Esophagus muscularis mucosa (tissue), 4 donors: ENCODE results near the gene FOXO3. TPM values are rescaled to one million over a fixed set of nuclear protein-coding genes. Genes with fewer than 3 reads are reported as not detected.

Experiments used
- DNase-seq: peaks from one replicate; pipeline ENCODE4 v3.0.0-alpha.2; 2017; ENCODE audit errors: extremely low spot score
- H3K27ac ChIP-seq, 4 donors: fragments of 200-600 bp; sonication (generic); replicated peaks in 1 of 4; 1 replicate in 3 of 4; 2 replicates in 1 of 4; pipeline ENCODE4 v1.5.1; 2016 to 2019; ENCODE audit warnings: mild to moderate bottlenecking in 1 of 4
- H3K27me3 ChIP-seq, 4 donors: fragments of 200-600 bp; sonication (generic); one replicate each; pipeline versions ENCODE4 v1.5.1 to v1.6.0; 2016 to 2019
- H3K36me3 ChIP-seq, 4 donors: fragments of 200-600 bp; sonication (generic); one replicate each; pipeline ENCODE4 v1.5.1; 2016 to 2019
- H3K4me1 ChIP-seq, 4 donors: fragments of 200-600 bp; sonication (generic); one replicate each; pipeline ENCODE4 v1.5.1; 2016 to 2019
- H3K4me3 ChIP-seq, 4 donors: fragments of 200-600 bp; sonication (generic); 1 replicate in 2 of 4; 2 replicates in 2 of 4; pipeline ENCODE4 v1.5.1; 2016 to 2019; ENCODE audit warnings: mild to moderate bottlenecking in 4 of 4, moderate library complexity in 1 of 4
- H3K9me3 ChIP-seq, 4 donors: fragments of 200-600 bp; sonication (generic); 1 replicate in 3 of 4; 2 replicates in 1 of 4; pipeline ENCODE4 v1.5.1; 2016 to 2019
- CTCF ChIP-seq, 3 experiments: fragments of 200-600 bp in 2 of 3; fragments of 450-650 bp in 1 of 3; sonication (generic) in 2 of 3; IDR thresholded peaks; one replicate each; pipeline ENCODE4 v1.5.1; 2017 to 2019; ENCODE audit warnings: antibody characterized with exemption in 3 of 3, mild to moderate bottlenecking in 2 of 3, moderate library complexity in 1 of 3
- EP300 ChIP-seq: sonication (generic); formaldehyde crosslinking; IDR thresholded peaks from one replicate; pipeline ENCODE4 v1.6.1; 2017; ENCODE audit warnings: antibody characterized with exemption
- POLR2A ChIP-seq: fragments of 450-650 bp; IDR thresholded peaks from one replicate; pipeline ENCODE4 v1.6.1; 2017; ENCODE audit warnings: antibody characterized with exemption, moderate library complexity, mild to moderate bottlenecking, low read depth
- POLR2AphosphoS5 ChIP-seq, 2 donors: sonication (generic); formaldehyde crosslinking; IDR thresholded peaks; one replicate each; pipeline ENCODE4 v1.6.1; 2017; ENCODE audit warnings: antibody characterized with exemption in 2 of 2
- WGBS: methylation state at CpG from one replicate; pipeline ENCODE4 v1.1.5; 2018; 5-methylcytosine and 5-hydroxymethylcytosine counted together
- intact Hi-C: fragments of 100-400 bp; cut with DNase I; formaldehyde crosslinking; loops from one replicate; pipeline ENCODE4 v1.15.1; 2023
- total RNA-seq, 4 donors: library from RNA; depleted of rRNA; stranded (reverse); fragments of >200 nt; gene quantifications; one replicate each; pipeline versions ENCODE4 v1.1.0 to v1.2.1, GENCODE V29; 2016

FOXO3 gene
- total RNA-seq, 4 donors from 2014 or later, result 92.2 to 154 (median 122) TPM

GRCh38 chr6:108589244-108589791 lies 28.6 kb downstream of the FOXO3 start:
- H3K36me3 ChIP-seq, result no peaks in the 10 kb centered on the region
- H3K4me3 ChIP-seq, result peak overlapping the region; percentile 1 to 38 (median 31)
- intact Hi-C loops, result loop anchor here (2.0 kb wide), 1 partner anchor 25 kb away; no protein-coding TSS in a partner anchor
- H3K27me3 ChIP-seq, result no peaks in the 10 kb centered on the region
- peak; percentile 94 for DNase-seq
- H3K27ac ChIP-seq, result peak overlapping the region; percentile 84 to 89 (median 86)
- peaks cover 93 to 99% (median 98%) of the 10 kb centered on the region in 4 donors for H3K4me1 ChIP-seq
- TF ChIP-seq POLR2AphosphoS5 (IDR thresholded peaks at IDR 0.05) (peak; percentile 95 to 97), EP300 (peak; percentile 99), CTCF (IDR thresholded peaks at IDR 0.05) (no peak), POLR2A (no peak)
- H3K9me3 ChIP-seq, result no peaks in the 10 kb centered on the region
- WGBS, result 9% methylated on average over 6 of the region's 6 CpGs

DNA sequence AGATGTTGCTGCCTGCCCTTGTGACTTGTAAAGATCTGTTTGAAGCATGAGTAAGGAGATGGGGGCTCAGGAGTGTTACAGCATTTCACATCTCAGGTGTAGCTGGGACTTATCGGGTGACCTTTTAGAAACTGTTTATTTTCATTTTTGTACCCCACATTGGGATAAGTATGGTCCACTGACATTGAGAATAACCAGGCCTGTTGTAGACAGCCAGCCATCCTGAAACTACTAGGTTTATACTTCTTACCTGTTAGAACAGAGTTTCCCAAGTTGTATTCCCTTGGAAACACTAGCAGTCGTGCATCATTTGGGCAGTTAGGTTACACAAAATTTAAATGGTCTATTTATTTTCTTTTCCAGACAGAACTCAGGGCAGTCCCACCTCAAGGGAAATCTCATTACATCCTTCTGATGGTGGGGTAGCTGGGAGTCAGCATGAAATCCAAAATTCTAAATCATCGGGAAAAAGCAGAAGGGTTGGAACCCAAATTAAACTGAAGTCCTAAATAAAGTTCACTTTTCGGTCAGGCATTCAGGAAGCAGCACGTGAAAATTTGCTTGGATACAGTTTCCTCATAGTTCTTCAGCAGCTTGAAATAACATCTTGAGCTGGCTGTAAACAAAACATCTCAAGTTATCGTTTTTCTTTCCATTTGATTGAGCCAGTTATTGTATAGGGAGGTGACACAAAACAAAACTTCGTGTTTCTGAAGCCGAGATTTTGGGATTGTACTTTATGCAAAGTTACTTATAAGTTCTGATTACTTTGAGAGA lies 30.5 kb downstream of the FOXO3 start:
- no peak for DNase-seq
- intact Hi-C loops, result loop anchor here (5.0 kb wide), 1 partner anchor 61 kb away; no protein-coding TSS in a partner anchor
- peak overlapping the region in 3 of 4 donors; percentile 13 to 26 (median 17) for H3K4me3 ChIP-seq
- H3K27ac ChIP-seq, result peak overlapping the region; percentile 84 to 89 (median 86)
- WGBS, result 27% methylated on average over 8 of the region's 8 CpGs
- H3K4me1 ChIP-seq, result peaks cover 96 to 100% (median 99%) of the 10 kb centered on the region in 4 donors
- H3K9me3 ChIP-seq, result no peaks in the 10 kb centered on the region
- H3K36me3 ChIP-seq, result no peaks in the 10 kb centered on the region
- H3K27me3 ChIP-seq, result no peaks in the 10 kb centered on the region
- TF ChIP-seq POLR2A (no peak), POLR2AphosphoS5 (IDR thresholded peaks at IDR 0.05) (peak; percentile 13 to 22)

DNA sequence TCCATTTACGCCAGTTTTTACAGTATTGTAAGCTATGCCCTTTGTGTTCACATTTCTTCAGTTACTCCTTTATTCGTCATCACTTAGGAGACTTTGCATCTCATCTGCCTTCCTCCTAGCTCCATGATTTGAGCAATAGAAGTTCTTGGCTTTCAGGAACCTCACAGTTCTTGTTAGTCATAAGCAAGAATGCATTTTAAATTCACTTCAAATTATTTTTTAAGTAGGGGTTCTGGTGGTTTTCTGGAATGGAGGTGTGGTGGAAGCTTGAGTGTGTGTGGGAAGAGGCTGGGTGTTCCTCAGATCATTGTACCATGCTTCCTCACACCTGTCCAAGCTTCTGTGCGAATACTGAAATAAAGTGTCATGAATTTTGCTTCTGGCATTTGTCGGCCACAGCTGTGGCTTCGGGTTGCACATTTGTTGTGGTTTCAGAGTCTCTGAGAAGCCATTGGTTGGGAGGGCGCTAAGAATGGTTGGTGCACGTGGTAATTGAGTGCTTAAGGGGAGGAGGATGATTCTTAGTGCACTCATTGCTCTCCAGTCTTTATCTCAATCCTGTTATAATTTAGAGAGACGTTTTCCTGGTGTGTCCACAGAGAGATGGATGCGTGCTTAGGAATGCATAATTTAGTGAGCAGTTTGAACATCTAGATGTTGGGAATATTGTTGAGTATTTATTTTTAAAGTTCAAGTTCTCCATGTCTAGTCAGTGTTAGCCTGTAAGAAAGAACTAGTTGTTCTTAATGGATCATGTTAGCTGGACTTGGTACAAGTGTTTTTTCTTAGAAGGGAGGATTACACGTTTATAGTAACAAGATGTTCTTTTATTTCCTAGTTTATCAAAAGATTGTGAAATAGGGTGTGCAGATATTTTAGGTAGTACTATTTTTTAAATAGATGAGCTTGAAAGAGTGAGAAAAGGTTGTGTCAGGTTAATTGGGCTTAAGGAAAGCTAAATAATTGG lies 31.9 kb downstream of the FOXO3 start:
- Histone ChIP-seq H3K4me3 (peak overlapping the region in 3 of 4 donors; percentile 3 to 13 (median 12)), H3K9me3 (no peaks in the 10 kb centered on the region), H3K27ac (peak overlapping the region; percentile 84 to 89 (median 86)), H3K27me3 (no peaks in the 10 kb centered on the region), H3K4me1 (peaks cover 96 to 100% (median 99%) of the 10 kb centered on the region in 4 donors), H3K36me3 (no peaks in the 10 kb centered on the region)
- WGBS, result 31% methylated on average over 10 of the region's 10 CpGs
- TF ChIP-seq POLR2A (no peak), POLR2AphosphoS5 (IDR thresholded peaks at IDR 0.05) (peak; percentile 66 to 74), EP300 (no peak), CTCF (IDR thresholded peaks at IDR 0.05) (no peak)
- DNase-seq, result no peak
- intact Hi-C loops, result loop anchor here (5.0 kb wide), 1 partner anchor 60 kb away; no protein-coding TSS in a partner anchor

DNA sequence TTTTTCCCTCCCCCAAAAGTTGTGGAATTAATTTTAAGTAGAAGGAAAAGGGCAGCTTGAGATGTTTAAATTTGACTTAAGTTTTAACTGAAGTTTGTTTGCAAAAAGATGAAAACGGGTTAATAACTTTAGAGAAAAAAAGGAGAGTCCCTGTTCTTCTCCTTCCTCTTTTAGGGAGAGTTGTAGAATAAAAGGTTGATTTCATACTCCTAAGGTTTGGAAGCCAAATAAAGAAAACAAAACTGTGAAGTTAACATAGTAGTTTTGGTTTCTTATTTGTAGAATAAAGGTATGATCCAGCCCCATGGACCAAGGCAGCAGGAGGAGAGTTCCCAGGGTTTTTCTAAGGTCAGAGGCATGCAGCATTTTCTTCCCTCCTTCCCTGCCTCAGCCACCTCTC lies 33.4 kb downstream of the FOXO3 start:
- Histone ChIP-seq H3K4me1 (peaks cover 97 to 100% (median 99%) of the 10 kb centered on the region in 4 donors), H3K9me3 (no peaks in the 10 kb centered on the region), H3K27ac (peak overlapping the region; percentile 84 to 89 (median 86)), H3K27me3 (no peaks in the 10 kb centered on the region), H3K4me3 (no peak overlapping the region), H3K36me3 (no peaks in the 10 kb centered on the region)
- TF ChIP-seq POLR2A, result no peak
- TF ChIP-seq CTCF (IDR thresholded peaks at IDR 0.05), result no peak
- TF ChIP-seq POLR2AphosphoS5 (IDR thresholded peaks at IDR 0.05), result no peak
- TF ChIP-seq EP300, result no peak
- intact Hi-C loops, result loop anchor here (5.0 kb wide), 1 partner anchor 58 kb away; no protein-coding TSS in a partner anchor
- WGBS, result 27% methylated on average over 1 of the region's 1 CpG
- DNase-seq, result no peak
